OCI-LY7 (cell line): Measurements from ENCODE around the gene SIAE. TPM values are rescaled to one million over a fixed set of nuclear protein-coding genes. Genes with fewer than 3 reads are reported as not detected.

Experiments used
- BruUV-seq: library from RNA; stranded (reverse); fragments of 400-500 nt; replicated peaks from 2 replicates; lab custom pipeline; 2021; lab: Mats Ljungman, UMichigan
- CTCF ChIA-PET: fragments of 300-600 bp; sonication (Branson Sonifier 250); formaldehyde crosslinking; loops from one replicate; lab custom pipeline; 2022; ENCODE audit warnings: antibody characterized with exemption; ENCODE audit not compliant: unreplicated experiment; lab: Charles Lee
- POLR2A ChIA-PET: fragments of 300-600 bp; sonication (Branson Sonifier 250); formaldehyde crosslinking; loops from one replicate; lab custom pipeline; 2022; ENCODE audit warnings: antibody characterized with exemption; lab: Charles Lee
- DNase-seq: peaks from one replicate; pipeline ENCODE4 v3.0.0-alpha.2; 2015; ENCODE audit warnings: low spot score
- H2AFZ ChIP-seq: fragments of 200-600 bp; sonication (generic), shearing (Covaris generic); 2 replicates; pipeline ENCODE4 v1.6.1; 2014; ENCODE audit warnings: mild to moderate bottlenecking, antibody characterized with exemption, low read length, moderate library complexity
- H3K27ac ChIP-seq: fragments of 200-600 bp; sonication (generic); 2 replicates; pipeline ENCODE4 v1.5.1; 2014; ENCODE audit warnings: mixed run types, low read depth, mild to moderate bottlenecking, moderate library complexity, low read length, inconsistent platforms; ENCODE audit not compliant: poor library complexity, severe bottlenecking
- H3K36me3 ChIP-seq: fragments of 200-600 bp; sonication (generic); 2 replicates; pipeline ENCODE4 v1.6.1; 2014; ENCODE audit warnings: mild to moderate bottlenecking, antibody characterized with exemption, low read length, moderate library complexity, mixed read lengths; ENCODE audit not compliant: insufficient read depth
- H3K4me1 ChIP-seq: fragments of 200-600 bp; sonication (generic); 2 replicates; pipeline ENCODE4 v1.5.1; 2014; ENCODE audit warnings: mild to moderate bottlenecking, low read length; ENCODE audit not compliant: insufficient read depth, poor library complexity, severe bottlenecking
- H3K4me2 ChIP-seq: fragments of 200-600 bp; sonication (generic); 2 replicates; pipeline ENCODE4 v1.6.1; 2014; ENCODE audit warnings: mild to moderate bottlenecking, low read length
- H3K4me3 ChIP-seq: fragments of 200-600 bp; sonication (generic); 2 replicates; pipeline ENCODE4 v1.5.1; 2014; ENCODE audit warnings: mild to moderate bottlenecking, low read depth, low read length; ENCODE audit not compliant: poor library complexity, severe bottlenecking
- H3K79me2 ChIP-seq: fragments of 200-600 bp; sonication (generic); 2 replicates; pipeline ENCODE4 v1.6.1; 2016; ENCODE audit warnings: low read depth, mild to moderate bottlenecking, low read length, moderate library complexity, mixed read lengths; ENCODE audit not compliant: insufficient read depth
- H3K9me2 ChIP-seq: fragments of 200-600 bp; sonication (generic); 2 replicates; pipeline ENCODE4 v1.6.1; 2016; ENCODE audit warnings: mild to moderate bottlenecking, low read length, mixed read lengths; ENCODE audit not compliant: insufficient read depth
- H3K9me3 ChIP-seq: fragments of 200-600 bp; sonication (generic); 2 replicates; pipeline ENCODE4 v1.6.1; 2014; ENCODE audit warnings: mild to moderate bottlenecking, mixed run types, low read length, mixed read lengths
- H4K20me1 ChIP-seq: fragments of 200-600 bp; sonication (generic); 2 replicates; pipeline ENCODE4 v1.6.1; 2014; ENCODE audit warnings: mild to moderate bottlenecking, antibody characterized with exemption, low read length, moderate library complexity, mixed read lengths; ENCODE audit not compliant: insufficient read depth
- CTCF ChIP-seq: fragments of 200-600 bp; sonication (generic); conservative IDR thresholded peaks from 2 replicates; pipeline ENCODE4 v1.5.1; 2014; ENCODE audit warnings: mild to moderate bottlenecking, antibody characterized with exemption, low read length, moderate library complexity, mixed read lengths
- EZH2phosphoT487 ChIP-seq: fragments of 200-600 bp; sonication (generic); IDR thresholded peaks from 2 replicates; pipeline ENCODE4 v1.6.1; 2018; ENCODE audit warnings: low read depth, borderline replicate concordance, mild to moderate bottlenecking, mixed run types, antibody characterized with exemption, low read length, moderate library complexity, mixed read lengths
- intact Hi-C: fragments of 100-400 bp; cut with micrococcal nuclease; formaldehyde crosslinking; loops from one replicate; pipeline ENCODE4 v1.10.0; 2022; ENCODE audit not compliant: unreplicated experiment
- total RNA-seq, 2 experiments: library from RNA; depleted of rRNA in 1 of 2; stranded (reverse); fragments of >200 nt in 1 of 2; shearing (Covaris generic) in 1 of 2; gene quantifications; 2 replicates each; pipeline ENCODE4 v1.2.3, GENCODE V29; 2014 to 2022

The SIAE gene
- total RNA-seq, 2 experiments from 2014 or later: 2.6 to 8.6 TPM

- Histone ChIP-seq H3K4me1 (no peaks in the 10 kb centered on the region), H2AFZ (no peak overlapping the region), H3K79me2 (no peaks in the 10 kb centered on the region), H3K4me3 (no peak overlapping the region), H3K4me2 (no peak overlapping the region), H3K27ac (no peak overlapping the region), H4K20me1 (no peaks in the 10 kb centered on the region), H3K9me2 (no peaks in the 10 kb centered on the region), H3K9me3 (no peaks in the 10 kb centered on the region), H3K36me3 (peaks cover 60% of the 10 kb centered on the region)
- CTCF ChIA-PET: no interaction called here
- intact Hi-C loops: no loop called here
- TF ChIP-seq CTCF: no peak
- TF ChIP-seq EZH2phosphoT487: no peak
- DNase-seq: no peak
- POLR2A ChIA-PET: interaction anchor here (2.1 kb wide), 1 partner anchor 13 kb away, joined by 6 read pairs; no protein-coding TSS in a partner anchor
- no TSS peak for BruUV-seq
Observed at GRCh38 chr11:124639186-124639585, 34.4 kb downstream of the SIAE start.

GRCh38 chr11:124638500-124638899 lies 35.0 kb downstream of the SIAE start:
- no peak for DNase-seq
- no TSS peak for BruUV-seq
- Histone ChIP-seq H3K36me3 (peaks cover 65% of the 10 kb centered on the region), H4K20me1 (no peaks in the 10 kb centered on the region), H3K4me1 (no peaks in the 10 kb centered on the region), H3K9me2 (no peaks in the 10 kb centered on the region), H3K79me2 (no peaks in the 10 kb centered on the region), H3K4me2 (no peak overlapping the region), H2AFZ (no peak overlapping the region), H3K27ac (no peak overlapping the region), H3K4me3 (no peak overlapping the region), H3K9me3 (no peaks in the 10 kb centered on the region)
- ChIA-PET CTCF (no interaction called here), POLR2A (interaction anchor here (1.0 to 2.1 kb wide), 2 partner anchors 13 kb away, joined by 4 to 6 read pairs; no protein-coding TSS in a partner anchor)
- intact Hi-C loops: no loop called here
- TF ChIP-seq EZH2phosphoT487: no peak
- no peak for TF ChIP-seq CTCF

GRCh38 chr11:124635932-124636331 lies 37.6 kb downstream of the SIAE start:
- H3K36me3 ChIP-seq: peaks cover 91% of the 10 kb centered on the region
- BruUV-seq: TSS peak; percentile 67
- POLR2A ChIA-PET: interaction anchor here (0.6 kb wide), 2 partner anchors 15 to 292 kb away, joined by 3 read pairs; no protein-coding TSS in a partner anchor

More at GRCh38 chr11:124635932-124636331, 37.6 kb downstream of the SIAE start:
- Histone ChIP-seq H3K4me1 (no peaks in the 10 kb centered on the region), H3K9me3 (no peaks in the 10 kb centered on the region), H3K27ac (no peak overlapping the region), H3K4me2 (no peak overlapping the region), H3K79me2 (no peaks in the 10 kb centered on the region), H2AFZ (no peak overlapping the region), H4K20me1 (no peaks in the 10 kb centered on the region), H3K4me3 (no peak overlapping the region), H3K9me2 (no peaks in the 10 kb centered on the region)
- DNase-seq: no peak
- intact Hi-C loops: no loop called here
- TF ChIP-seq CTCF (no peak), EZH2phosphoT487 (no peak)
- CTCF ChIA-PET: no interaction called here
